Subcutaneous abdominal adipose tissue (tissue), 5 donors: ENCODE measurements around the gene APOBEC4.

ENCODE experiments used
- H3K27ac ChIP-seq: one replicate; pipeline ENCODE4 v1.7.0; 2013; ENCODE audit warnings: low read depth, mild to moderate bottlenecking, inconsistent platforms, low read length, moderate library complexity
- H3K27me3 ChIP-seq, 5 donors: one replicate each; pipeline ENCODE4 v1.7.0; 2013; ENCODE audit warnings: low read length in 5 of 5, inconsistent platforms in 1 of 5; ENCODE audit not compliant: control insufficient read depth in 5 of 5, insufficient read depth in 4 of 5
- H3K36me3 ChIP-seq, 5 donors: one replicate each; pipeline ENCODE4 v1.7.0; 2013; ENCODE audit warnings: low read length in 5 of 5; ENCODE audit not compliant: control insufficient read depth in 5 of 5, insufficient read depth in 5 of 5
- H3K4me1 ChIP-seq, 5 donors: one replicate each; pipeline ENCODE4 v1.7.0; 2013; ENCODE audit warnings: low read length in 5 of 5, mild to moderate bottlenecking in 3 of 5, moderate library complexity in 1 of 5; ENCODE audit not compliant: control insufficient read depth in 5 of 5, insufficient read depth in 5 of 5
- H3K4me3 ChIP-seq, 5 donors: one replicate each; pipeline ENCODE4 v1.7.0; 2013; ENCODE audit warnings: low read length in 5 of 5, low read depth in 1 of 5
- H3K9ac ChIP-seq, 5 donors: one replicate each; pipeline ENCODE4 v1.7.0; 2013; ENCODE audit warnings: low read length in 5 of 5, mild to moderate bottlenecking in 4 of 5, moderate library complexity in 3 of 5
- H3K9me3 ChIP-seq, 5 donors: one replicate each; pipeline ENCODE4 v1.7.0; 2013; ENCODE audit warnings: low read length in 5 of 5; ENCODE audit not compliant: control insufficient read depth in 5 of 5
- donor health status: healthy.
- donor health status: healthy.
- donor health status: healthy.
- donor health status: healthy.
- donor health status: healthy.

The APOBEC4 gene

DNA sequence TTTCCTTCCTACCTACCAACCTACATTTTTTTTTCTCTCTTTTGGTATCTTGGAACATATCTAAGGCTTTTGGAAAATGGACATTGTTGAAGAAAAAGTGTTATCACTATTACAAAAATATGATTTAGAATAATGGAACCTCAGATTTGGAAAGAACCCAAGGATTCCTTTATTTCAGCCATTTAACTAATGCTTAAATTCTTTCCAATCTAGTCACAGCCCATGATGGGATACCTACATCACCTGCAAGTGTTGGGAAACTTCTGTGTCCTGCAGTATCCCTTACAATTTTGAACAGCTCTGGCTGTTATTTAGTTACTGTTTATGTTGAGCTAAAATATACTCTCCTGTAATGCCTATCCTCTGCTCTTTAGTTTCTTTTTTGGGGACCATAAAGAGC lies 22.3 kb upstream of the APOBEC4 start:
- no peak overlapping the region for H3K4me3 ChIP-seq
- no peaks in the 10 kb centered on the region for H3K36me3 ChIP-seq
- no peak overlapping the region for H3K9ac ChIP-seq
- H3K27ac ChIP-seq: no peak overlapping the region
- H3K27me3 ChIP-seq: no peaks in the 10 kb centered on the region
- peaks cover 0 to 15% (median 12%) of the 10 kb centered on the region in 5 donors for H3K4me1 ChIP-seq
- H3K9me3 ChIP-seq: peaks cover 0 to 5% (median 3%) of the 10 kb centered on the region in 5 donors

- Histone ChIP-seq H3K36me3 (no peaks in the 10 kb centered on the region), H3K27me3 (no peaks in the 10 kb centered on the region), H3K27ac (no peak overlapping the region), H3K4me1 (peaks cover 0 to 15% (median 12%) of the 10 kb centered on the region in 5 donors), H3K4me3 (no peak overlapping the region), H3K9me3 (peaks cover 0 to 5% (median 3%) of the 10 kb centered on the region in 5 donors), H3K9ac (no peak overlapping the region)
These were observed 21.8 kb upstream of the APOBEC4 start for GRCh38 chr1:183674886-183675285.

- H3K36me3 ChIP-seq: no peaks in the 10 kb centered on the region
- peaks cover 0 to 15% (median 12%) of the 10 kb centered on the region in 5 donors for H3K4me1 ChIP-seq
- H3K27me3 ChIP-seq: no peaks in the 10 kb centered on the region
- no peak overlapping the region for H3K9ac ChIP-seq
- no peak overlapping the region for H3K27ac ChIP-seq
- H3K4me3 ChIP-seq: no peak overlapping the region
- peaks cover 0 to 5% (median 3%) of the 10 kb centered on the region in 5 donors for H3K9me3 ChIP-seq
These were observed 21.2 kb upstream of the APOBEC4 start for GRCh38 chr1:183674339-183674738.

DNA sequence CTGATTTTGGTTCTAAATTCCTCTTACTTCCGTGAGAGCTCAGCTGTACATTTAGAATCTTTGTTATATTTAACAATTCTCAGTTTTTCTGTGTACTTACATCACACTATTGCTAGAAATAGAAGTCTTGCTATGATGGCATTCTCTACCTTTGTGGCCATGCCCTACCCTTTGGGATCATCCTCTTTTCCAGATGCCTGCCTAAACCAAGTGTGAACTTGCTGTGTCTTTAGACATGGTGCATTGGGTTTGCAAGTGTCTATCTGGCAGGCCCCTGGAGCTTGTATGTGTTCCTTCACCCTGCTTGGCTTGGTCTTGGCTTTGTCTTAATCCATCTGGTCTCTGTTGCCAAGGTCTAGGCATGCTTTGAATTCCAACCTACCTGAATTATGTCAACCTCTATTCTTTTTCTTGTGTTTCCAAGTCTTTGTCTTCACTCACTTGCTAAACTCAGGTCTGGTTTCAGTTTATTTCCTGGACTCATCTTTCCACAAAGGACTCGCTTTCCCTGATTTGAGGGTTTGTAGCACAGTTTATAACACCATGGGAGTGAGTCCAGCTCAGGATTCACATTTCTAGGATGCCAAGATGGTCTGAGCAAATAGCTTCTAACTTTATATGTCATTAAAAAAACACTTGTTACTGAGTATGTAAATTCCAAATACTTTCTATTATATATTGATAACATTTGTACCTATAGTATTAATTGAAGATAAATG lies 20.6 kb upstream of the APOBEC4 start:
- no peak overlapping the region for H3K9ac ChIP-seq
- peaks cover 0 to 15% (median 12%) of the 10 kb centered on the region in 5 donors for H3K4me1 ChIP-seq
- H3K27ac ChIP-seq: no peak overlapping the region
- no peaks in the 10 kb centered on the region for H3K36me3 ChIP-seq
- H3K9me3 ChIP-seq: peaks cover 0 to 5% (median 3%) of the 10 kb centered on the region in 5 donors
- no peak overlapping the region for H3K4me3 ChIP-seq
- H3K27me3 ChIP-seq: no peaks in the 10 kb centered on the region

DNA sequence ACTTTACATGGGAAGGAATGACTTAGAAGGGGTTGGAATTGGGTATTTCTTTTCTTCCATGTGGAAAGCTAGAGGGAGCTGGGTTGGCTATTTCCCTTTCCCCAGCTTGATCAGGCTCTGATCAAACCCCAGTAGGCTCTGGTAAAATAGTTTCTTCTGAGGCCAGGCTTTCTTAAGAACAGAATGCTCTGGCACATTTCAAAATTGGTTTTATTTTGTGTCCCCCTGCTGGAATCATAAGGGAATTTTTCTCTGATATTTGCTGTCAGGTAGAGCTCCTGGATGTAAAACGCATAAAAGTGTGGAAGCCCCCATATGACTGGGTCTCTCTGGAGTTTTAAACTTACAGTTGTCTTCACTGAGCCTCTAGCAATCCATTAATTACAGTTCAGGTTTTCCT lies 17.1 kb upstream of the APOBEC4 start:
- H3K4me1 ChIP-seq: peaks cover 0 to 15% (median 12%) of the 10 kb centered on the region in 5 donors
- no peak overlapping the region for H3K4me3 ChIP-seq
- H3K27ac ChIP-seq: no peak overlapping the region
- no peaks in the 10 kb centered on the region for H3K27me3 ChIP-seq
- no peak overlapping the region for H3K9ac ChIP-seq
- peaks cover 0 to 5% (median 3%) of the 10 kb centered on the region in 5 donors for H3K9me3 ChIP-seq
- H3K36me3 ChIP-seq: no peaks in the 10 kb centered on the region

- no peak overlapping the region for H3K4me3 ChIP-seq
- H3K27me3 ChIP-seq: no peaks in the 10 kb centered on the region
- no peak overlapping the region for H3K9ac ChIP-seq
- H3K4me1 ChIP-seq: peaks cover 0 to 7% (median 0%) of the 10 kb centered on the region in 5 donors
- H3K9me3 ChIP-seq: no peaks in the 10 kb centered on the region
- H3K27ac ChIP-seq: no peak overlapping the region
- H3K36me3 ChIP-seq: no peaks in the 10 kb centered on the region
These were observed 3.2 kb upstream of the APOBEC4 start for GRCh38 chr1:183656355-183656754.

DNA sequence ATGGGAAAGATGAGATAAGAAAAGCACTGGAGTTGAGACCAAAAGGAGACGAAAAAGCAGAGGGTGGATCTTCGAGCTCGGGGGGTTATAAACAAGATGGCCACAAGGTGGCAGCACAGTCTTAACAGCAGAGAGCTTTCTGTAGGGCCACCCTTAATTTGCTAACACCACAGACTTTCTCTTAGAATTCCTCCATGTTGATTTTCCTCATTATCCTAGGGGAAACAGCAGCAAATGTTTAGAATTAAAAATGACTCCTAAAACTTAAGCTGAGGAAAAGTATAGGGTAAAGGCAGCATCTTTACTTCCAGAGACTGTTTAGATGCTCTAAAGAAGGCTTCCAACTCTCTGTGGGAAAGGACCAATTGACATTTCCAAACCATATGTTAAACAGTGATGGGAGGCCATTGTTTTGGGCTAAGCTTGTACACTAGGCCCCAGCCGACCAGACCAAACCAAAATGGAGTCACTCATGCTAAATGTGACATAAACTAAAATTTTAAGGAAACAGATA lies 2.5 kb upstream of the APOBEC4 start:
- H3K9ac ChIP-seq: no peak overlapping the region
- H3K4me3 ChIP-seq: no peak overlapping the region
- peaks cover 0 to 7% (median 0%) of the 10 kb centered on the region in 5 donors for H3K4me1 ChIP-seq

GRCh38 chr1:183654706-183655105 lies 1.6 kb upstream of the APOBEC4 start:
- H3K27ac ChIP-seq: no peak overlapping the region
- H3K4me3 ChIP-seq: no peak overlapping the region
- peaks cover 0 to 7% (median 0%) of the 10 kb centered on the region in 5 donors for H3K4me1 ChIP-seq
- H3K9ac ChIP-seq: no peak overlapping the region
- no peaks in the 10 kb centered on the region for H3K27me3 ChIP-seq
- no peaks in the 10 kb centered on the region for H3K36me3 ChIP-seq
- H3K9me3 ChIP-seq: no peaks in the 10 kb centered on the region

More for the DNA sequence above, 2.5 kb upstream of the APOBEC4 start:
- Histone ChIP-seq H3K36me3 (no peaks in the 10 kb centered on the region), H3K9me3 (no peaks in the 10 kb centered on the region), H3K27me3 (no peaks in the 10 kb centered on the region), H3K27ac (no peak overlapping the region)

GRCh38 chr1:183653876-183654451 lies 848 bp upstream of the APOBEC4 start:
- Histone ChIP-seq H3K9ac (no peak overlapping the region), H3K27me3 (no peaks in the 10 kb centered on the region), H3K4me1 (peaks cover 0 to 7% (median 0%) of the 10 kb centered on the region in 5 donors), H3K27ac (no peak overlapping the region), H3K36me3 (no peaks in the 10 kb centered on the region), H3K9me3 (no peaks in the 10 kb centered on the region), H3K4me3 (no peak overlapping the region)

- Histone ChIP-seq H3K27me3 (no peaks in the 10 kb centered on the region), H3K4me3 (no peak overlapping the region), H3K27ac (no peak overlapping the region), H3K9ac (no peak overlapping the region), H3K4me1 (peaks cover 0 to 7% (median 0%) of the 10 kb centered on the region in 5 donors), H3K36me3 (no peaks in the 10 kb centered on the region), H3K9me3 (no peaks in the 10 kb centered on the region)
These were observed 312 bp upstream of the APOBEC4 start for GRCh38 chr1:183653462-183653794.
